GM21528 (cell line): ENCODE data around the gene IQCH.

ENCODE experiments used
- ATAC-seq: cut with Tn5 transposase; IDR thresholded peaks from one replicate; pipeline ENCODE4 v1.9.1; 2021; ENCODE audit warnings: mild to moderate bottlenecking, moderate library complexity; ENCODE audit not compliant: unreplicated experiment, low FRiP score

IQCH gene

DNA sequence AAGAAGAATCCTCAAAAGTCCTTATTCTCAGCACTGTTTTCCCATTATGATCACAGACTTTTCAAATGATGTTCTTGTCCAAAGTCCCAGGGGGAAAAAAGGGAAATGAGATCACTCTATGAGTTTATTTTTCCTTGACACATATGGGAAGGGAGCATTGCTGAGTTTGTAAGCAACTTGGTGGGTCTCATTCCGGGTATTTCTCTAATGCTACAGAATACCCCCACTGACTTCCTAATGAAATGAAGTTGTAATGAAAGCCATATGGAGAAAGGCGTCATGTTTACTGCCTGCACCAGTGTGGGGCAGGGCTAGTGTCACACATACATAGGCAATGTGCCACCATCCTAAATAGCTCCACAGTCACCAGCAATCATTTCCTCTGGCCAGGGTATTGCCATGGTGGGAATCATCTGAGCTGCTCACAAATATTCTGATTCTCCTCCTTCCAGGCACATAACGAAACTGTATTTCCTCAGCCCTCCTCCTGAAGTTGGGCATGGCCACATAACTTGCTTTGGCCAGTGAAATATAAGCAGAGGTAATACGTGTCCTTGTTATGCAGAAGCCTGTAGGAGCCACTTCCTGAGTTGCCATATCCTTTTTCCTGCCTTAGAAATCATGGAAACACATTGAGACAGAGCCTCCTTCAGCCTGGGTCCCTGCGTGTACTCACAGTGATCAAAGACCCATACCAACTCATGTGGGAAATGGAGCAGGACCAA, 225.4 kb downstream of the IQCH start:
- ATAC-seq: no peak

DNA sequence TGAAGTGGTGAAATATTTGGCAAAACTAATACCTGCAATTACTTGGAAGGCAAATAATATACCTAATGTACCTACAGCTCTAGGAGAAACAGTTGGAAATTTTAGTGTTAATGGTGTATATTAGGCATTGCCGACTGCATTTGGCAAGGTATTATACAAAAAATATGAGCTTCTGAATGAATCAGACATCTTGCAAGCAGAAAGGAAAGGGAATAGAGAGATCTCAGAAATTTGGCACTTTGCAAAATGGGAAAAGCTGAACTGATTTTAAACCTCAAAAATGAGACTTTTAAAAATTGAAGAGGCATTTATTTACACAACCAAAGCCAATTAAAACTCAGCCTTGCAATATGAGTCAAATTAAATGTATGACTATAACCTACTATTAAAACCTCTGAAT, 226.2 kb downstream of the IQCH start:
- ATAC-seq: no peak

DNA sequence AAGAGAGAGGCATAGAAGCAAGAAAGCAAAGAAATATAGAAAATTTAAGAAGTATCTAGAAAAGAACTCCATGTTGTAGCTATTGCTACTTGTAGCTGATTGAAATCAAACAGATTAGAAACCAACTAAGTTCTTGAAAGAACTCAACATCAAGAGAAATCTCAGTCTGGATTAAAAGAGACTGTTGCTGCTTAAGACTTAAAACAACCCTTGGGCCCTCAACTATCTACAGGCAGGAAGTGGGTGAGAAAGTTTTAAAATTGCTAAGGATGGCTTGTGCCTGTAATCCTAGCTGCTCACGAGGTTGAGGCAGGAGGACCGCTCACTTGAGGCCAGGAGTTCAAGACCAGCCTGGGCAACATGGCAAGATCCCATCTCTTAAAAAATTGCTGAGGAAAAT, 227.1 kb downstream of the IQCH start:
- no peak for ATAC-seq

DNA sequence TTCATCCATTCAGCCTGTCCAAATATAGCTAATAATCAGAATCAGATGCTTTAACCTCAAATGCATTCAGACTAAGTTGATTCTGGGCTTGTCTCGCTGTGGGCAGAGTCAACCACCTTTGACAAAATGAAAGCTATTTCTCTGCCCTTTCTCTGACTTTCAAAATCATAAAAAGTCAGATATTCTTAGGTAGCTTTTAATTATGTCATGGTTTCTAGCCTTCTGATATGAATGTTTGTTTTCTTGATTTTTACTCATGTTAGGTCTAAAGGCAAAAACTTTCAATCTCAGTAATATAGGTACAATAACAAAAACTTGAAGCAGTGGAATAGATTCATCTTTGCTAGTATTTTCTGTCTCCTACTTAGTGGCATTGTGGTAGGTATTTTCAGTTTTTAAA, 241.0 kb downstream of the IQCH start:
- ATAC-seq: no peak

DNA sequence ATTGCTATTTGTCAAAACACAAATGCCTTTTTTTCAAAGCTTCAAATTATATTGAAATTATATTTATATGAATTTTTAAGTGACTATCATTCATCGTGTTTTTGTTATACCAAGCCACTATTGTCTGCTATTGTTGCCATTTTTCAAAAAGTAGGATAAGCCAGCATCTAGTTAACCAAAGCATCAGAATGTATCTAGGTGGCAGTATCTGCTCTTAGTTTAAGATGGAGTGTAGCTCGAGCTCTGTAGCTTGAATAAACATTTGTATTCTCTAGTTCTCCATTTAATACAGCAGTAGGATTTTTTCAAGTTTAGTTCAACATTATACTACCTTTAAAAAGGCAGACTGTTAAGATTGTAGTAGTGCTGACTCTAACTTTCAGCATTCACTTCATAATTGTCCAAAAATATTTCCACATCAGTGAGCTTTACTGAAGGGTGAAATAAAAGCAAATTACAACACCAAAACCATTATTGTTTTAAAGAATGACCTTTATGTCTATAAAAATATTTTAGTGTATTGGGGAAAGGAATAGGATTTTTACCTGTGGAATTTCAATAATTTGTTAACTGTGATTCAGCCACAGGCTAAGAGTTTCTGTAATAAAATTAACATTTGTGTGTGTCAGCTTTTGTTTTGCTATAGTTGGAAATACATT, 246.7 kb downstream of the IQCH start:
- no peak for ATAC-seq

DNA sequence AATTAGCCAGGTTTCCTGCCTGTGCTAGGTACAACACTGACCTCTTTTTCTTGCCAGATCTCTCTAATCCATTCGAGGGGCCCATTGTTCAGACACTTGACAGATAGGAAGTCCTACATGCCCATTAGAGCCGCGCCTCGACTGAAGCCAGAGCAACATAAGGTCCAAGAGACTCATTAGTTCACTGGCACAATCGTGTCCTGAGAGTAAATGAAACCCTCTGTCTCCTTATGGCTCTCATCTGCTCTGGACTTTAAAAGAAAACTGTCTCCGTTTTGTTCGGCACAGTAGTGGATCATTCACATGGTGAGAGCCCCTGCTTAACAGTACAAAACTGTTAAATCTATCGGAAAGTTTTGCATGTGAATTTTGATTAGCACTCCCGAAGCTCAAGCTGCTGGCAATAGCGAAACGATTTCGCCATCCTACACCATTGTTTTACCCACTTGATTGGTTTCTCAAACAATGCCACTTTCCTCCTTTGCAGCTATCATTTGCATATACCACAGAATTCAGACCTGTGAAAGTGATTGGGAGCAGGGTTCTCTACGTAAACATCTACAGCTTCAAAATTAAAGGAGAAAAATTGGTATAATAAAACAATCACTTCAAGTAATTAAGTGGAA, 247.4 kb downstream of the IQCH start:
- no peak for ATAC-seq

DNA sequence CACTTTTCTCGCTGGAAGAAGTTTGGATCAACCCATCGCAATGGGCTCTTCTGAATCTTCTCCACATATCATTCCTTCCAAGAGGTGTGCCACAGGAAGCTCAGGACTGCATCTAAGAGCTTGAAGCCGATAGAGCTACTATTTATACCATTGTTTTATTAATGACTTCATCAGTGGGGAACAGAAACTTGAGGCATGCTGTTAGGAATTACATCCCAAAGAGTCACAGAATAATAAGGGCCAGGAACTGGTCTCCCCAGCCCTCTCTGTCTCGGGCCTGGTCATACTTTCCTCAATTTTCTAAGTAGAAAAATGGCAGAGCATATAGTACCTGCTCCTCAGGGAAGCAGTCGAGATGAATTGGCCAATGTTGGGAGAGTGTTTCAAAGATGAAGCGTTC, 249.5 kb downstream of the IQCH start:
- no peak for ATAC-seq

DNA sequence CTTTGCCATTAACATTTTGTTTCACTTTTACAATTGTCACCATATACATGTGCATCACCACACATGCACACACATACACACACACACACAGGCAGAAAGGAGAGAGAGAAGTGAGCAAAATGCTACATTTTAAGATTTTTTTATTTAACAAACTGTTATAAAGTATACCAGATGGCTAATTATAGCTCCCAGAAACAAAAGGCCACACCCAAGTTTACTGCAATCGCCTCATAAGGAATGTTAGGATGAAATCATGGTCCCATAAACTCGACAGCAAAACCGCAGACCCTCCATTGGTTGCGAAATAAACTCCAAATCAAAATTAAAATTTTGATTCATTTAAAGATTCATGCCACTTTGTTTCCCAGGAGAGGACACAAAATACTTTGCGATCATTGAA, 250.2 kb downstream of the IQCH start:
- ATAC-seq: no peak

DNA sequence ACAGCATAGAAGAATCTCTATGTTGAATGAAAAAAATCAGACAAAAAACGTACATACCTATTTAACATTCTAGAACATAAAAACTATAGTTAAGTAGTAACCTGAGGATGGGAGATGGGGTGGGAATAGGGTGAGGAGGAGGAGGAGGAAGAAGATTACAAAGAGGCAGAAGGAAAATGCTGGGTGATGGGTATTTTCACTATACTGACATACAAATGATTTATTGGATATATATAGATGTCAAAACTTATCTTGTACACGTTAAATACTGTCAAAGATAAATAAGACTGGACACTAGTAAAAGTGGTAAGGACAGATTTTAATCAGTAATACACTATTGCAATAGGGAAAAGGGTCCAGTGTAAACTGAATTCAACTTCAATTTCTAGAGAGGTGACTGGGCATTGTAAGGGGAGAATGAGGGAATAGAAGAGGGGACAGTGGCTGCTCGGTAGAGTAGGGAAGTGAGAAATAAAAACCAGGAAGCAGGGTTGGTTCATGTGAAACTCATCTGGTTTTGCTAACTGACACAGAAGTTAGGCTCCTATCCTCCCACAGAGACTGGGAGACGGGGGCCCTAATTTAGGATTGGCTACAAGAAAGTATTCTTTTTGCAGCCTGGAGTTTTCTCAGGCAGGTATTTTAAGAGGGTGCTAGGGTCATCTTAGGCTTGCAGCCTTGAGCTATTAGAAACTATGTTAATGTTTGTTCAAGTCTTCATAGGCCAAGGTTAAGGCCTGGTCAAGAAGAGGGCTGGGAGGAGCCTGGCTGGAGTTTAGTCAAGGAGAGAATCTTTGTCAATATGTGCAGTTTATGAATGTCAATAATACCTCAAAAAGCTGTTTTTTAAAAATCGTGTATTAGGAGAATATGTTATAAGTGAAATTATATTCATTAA, 251.3 kb downstream of the IQCH start:
- no peak for ATAC-seq

DNA sequence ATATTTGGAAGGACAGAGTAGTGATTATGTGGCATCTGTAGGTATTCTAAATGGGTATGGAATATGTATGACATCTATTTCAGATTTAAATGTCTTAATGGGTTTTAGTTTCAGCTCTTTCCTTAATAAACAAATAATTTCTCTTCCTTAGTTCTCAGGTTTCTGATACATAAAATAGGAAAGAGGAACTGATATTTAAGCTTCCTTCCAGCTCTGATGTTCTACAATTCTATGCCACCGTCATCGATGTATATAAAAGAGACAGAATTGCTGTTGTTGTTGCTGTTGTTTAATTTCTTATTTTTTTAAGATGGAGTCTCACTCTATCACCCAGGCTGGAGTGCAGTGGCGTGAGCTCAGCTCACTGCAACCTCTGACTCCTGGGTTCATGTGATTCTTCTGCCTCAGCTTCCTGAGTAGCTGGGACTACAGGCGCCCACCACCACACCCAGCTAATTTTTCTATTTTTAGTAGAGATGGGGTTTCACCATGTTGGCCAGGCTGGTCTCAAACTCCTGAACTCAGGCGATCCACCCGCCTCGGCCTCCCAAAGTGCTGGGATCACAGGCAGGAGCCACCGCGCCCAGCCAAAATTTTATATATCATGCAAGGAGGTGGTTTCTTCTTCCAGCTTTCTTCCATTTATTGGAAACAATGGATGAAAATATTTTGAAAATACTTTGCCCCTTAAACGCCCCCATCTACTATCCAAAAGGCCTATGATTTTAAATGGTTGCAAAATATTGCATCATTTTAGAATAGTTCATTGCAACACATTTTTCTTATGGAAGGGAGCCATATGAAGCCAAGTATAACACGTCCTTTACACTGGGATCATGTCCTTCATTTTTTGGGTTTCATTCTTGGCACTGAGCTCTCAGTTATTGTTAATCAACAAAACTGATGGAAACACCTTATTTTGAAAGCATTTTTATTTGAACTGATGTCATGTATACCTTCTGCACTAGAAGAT, 252.5 kb downstream of the IQCH start:
- no peak for ATAC-seq

DNA sequence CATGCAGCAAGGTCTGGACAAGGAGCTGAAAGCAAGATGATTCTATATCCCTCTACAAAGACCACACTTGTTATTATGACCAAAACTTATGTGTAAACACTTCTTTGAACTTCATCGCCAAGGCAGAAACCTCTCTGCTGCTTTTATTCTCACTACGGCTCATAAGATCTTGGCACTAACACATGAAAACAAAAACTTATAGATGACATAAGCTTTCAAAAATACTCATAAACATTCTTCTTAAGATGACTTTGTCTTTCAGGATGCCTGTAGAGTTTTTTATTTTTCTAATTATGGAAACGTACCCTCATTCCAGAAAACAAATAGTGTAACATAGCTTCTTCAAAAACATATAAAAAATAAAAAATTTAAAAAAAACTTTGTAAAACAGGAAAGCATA, 253.8 kb downstream of the IQCH start:
- ATAC-seq: no peak

DNA sequence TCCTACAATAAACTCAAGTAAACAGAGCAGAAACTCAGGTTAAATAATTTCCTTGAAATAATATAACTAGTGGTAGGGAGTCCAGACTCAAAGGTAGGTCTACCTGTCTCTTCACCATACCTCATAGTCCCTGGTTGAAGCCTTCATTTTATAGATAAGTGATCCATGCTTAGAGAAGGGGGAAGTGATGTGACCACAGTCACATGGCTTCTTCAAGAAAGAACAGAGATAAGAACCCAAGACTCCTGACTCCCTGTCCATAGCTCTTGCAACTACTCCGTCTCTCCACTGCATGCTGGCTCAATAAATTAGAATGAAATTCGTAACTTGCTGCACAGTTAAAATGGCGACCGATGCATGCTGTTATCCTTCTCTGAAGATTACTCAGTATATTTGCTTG, 255.3 kb downstream of the IQCH start:
- no peak for ATAC-seq

DNA sequence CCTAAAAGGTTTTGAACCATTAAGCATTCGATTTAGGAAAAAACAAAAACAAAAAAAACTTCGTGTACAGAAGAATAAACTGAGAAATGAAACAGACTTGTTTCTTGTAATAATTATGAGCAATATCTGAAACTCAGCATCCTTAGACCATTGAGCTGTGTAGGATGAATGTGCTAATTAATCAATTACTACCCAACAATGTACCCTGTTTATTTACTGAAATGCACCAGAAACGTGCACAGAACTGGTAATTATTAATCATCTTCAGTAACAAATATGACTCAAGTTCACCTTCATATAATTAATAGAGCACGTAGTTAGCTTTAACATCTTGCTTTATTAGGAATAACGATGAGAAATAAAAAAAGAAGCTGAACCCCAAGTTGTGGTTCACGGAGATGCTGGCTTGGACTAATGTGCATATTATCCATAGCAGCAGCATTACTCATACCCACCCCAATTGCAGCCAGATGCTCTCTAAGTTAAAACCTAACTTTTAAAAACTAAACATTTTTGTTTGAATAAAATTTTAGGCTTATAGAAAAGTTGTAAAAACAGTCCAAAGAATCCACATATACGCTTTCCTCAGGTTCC, 256.1 kb downstream of the IQCH start:
- ATAC-seq: no peak

DNA sequence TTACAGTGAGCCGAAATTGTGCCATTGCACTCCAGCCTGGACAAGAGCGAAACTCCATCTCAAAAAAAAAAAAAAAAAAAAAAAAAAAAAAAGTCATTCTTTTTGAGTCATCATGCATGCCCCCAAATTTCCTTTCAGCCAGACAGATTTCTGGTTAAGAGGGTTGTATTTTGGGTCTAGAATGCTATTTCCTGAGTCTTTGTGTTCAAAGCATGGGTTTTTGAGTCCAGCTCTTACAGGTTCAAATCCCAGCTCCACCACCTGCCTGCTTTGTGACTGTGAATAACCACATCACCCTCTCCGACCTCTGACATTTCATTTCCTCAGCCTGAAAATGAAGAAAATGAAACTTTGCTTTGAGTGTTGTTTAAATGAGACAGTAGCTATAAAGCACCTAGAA, 257.0 kb downstream of the IQCH start:
- no peak for ATAC-seq

DNA sequence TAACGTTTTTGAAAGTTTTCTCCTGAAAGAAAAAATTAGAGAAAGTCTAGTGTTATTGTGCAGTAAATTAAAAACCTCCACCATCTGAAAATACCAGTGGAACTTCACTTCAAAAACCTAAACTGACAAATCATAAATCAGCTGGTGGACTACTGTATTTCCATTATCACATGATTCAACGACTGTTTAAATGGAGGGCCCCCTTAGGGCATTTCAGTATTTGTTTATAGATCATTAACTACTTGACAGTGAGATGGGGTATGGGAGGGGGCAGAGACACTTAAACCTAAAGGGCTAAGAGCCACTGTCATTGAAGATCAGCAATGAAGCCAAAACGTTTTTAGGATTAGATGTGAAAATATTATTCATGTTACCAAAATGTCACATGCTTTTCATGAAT, 257.6 kb downstream of the IQCH start:
- no peak for ATAC-seq

DNA sequence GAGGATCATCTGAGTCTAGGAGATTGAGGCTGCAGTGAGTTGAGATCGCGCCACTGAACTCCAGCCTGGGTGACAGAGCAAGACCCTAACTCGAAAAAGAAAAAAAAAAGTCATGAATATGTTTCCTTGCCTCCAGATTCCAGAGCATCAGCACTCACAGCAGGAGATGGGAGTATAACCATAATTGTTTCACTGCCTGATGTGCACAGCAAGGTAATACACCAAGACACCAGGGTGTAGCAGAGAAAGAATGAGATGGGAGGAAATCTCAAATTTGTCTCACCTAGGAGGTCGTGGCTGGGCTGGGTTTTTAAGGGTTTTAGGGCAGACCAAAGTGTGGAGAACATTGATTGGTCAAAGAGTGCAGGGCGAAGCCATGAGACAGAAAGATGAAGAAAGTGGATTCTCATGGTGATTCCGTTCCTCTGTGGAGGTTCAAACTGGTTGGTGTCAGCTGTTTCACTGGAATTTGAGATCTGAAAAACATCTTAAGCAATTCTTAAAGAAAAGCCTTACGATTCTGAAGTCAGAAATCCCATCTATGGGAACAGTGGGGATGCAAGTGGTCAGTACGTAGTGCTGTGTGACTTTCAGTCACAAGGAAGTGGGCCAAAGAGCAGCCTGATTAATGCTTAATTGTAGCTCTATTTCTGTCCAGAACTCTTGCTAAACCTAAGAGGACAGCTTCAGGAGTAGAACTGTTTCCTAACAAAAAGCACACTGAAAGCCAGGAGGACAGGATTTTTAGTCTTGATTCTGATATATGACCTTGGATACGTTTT, 258.5 kb downstream of the IQCH start:
- ATAC-seq: no peak

DNA sequence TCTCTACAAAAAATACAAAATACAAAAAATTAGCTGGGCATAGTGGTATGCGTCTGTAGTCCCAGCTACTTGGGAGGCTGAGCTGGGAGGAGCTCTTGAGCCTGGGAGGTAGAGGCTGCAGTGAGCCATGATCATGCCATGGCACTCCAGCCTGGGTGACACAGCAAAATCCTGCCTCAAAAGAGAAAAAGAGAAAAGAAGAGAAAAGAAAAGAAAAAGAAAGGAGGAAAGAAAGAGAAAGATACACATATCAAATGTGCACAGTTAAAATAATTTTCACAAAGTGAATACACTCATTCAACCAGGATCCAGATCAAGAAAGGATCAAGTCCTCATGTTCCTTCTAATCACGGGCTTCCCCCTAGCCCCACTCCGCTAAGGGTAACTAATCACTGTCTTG, 260.5 kb downstream of the IQCH start:
- no peak for ATAC-seq

DNA sequence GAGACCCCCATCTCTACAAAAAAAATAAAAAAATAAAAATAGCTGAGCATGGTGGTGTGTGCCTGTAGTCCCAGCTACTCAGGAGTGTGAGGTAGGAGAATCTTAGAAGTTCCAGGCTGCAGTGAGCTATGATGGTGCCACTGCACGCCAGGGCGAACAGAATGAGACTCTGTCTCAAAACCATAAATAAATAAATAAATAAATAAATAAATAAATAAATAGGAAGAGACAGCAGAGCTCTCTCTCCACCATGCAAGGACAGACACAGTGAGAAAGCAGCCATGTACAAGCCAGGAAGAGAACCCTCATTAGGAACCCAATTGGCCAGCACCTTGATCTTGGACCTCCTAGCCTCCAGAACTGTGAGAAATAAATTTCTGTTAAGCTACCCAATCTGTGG, 261.0 kb downstream of the IQCH start:
- ATAC-seq: no peak
